Left colon (tissue), 2 donors: ENCODE results near the gene KLRF1. TPM values are rescaled to one million over a fixed set of nuclear protein-coding genes. Genes with fewer than 3 reads are reported as not detected.

Source experiments
- total RNA-seq, 2 donors: library from RNA; stranded (reverse); fragmentation: NEBNext Ultra II Directional; extraction: Animal tissue kit (Norgen Biotek cat#: 25700); gene quantifications; one replicate each; pipeline ENCODE4 v1.2.1, GENCODE V29; 2021
- donor health status: DM: no; HTN: no; CAD: no.
- donor health status: DM: yes; HTN: yes; CAD: no.

The KLRF1 gene
- total RNA-seq, 2 donors from 2014 or later = 0.31 TPM; not detected in 1

Other genes with a start within 250 kb of the KLRF1 start
- 1 to 10 TPM in 1 of 2 donors, under 1 TPM in 1; 0.46 to 3.2 TPM for gene KLRB1, start 219.6 kb upstream of the KLRF1 start, total RNA-seq
- 1 to 10 TPM; 6.2 to 7.3 TPM for gene CLEC2D, start 157.8 kb upstream of the KLRF1 start, total RNA-seq
- under 1 TPM in 1 of 2 donors, not detected in 1; 0.27 TPM for gene CLECL1, start 94.4 kb upstream of the KLRF1 start, total RNA-seq
- gene CD69, start 66.6 kb upstream of the KLRF1 start, total RNA-seq = 1 to 10 TPM; 2.6 to 3.9 TPM
- 1 to 10 TPM; 1.6 to 4.8 TPM for gene CLEC2B, start 41.9 kb downstream of the KLRF1 start, total RNA-seq
- gene KLRF2, start 54.0 kb downstream of the KLRF1 start, total RNA-seq = not detected
- not detected for gene CLEC2A, start 104.9 kb downstream of the KLRF1 start, total RNA-seq
- gene CLEC12A, start 143.9 kb downstream of the KLRF1 start, total RNA-seq = under 1 TPM in 1 of 2 donors, not detected in 1; 0.75 TPM
- gene CLEC1B, start 171.6 kb downstream of the KLRF1 start, total RNA-seq = not detected
- gene CLEC12B, start 183.1 kb downstream of the KLRF1 start, total RNA-seq = not detected
- gene CLEC9A, start 203.2 kb downstream of the KLRF1 start, total RNA-seq = under 1 TPM in 1 of 2 donors, not detected in 1; 0.39 TPM